ENCODE measurements around the gene SH3BP4. TPM values are rescaled to one million over a fixed set of nuclear protein-coding genes. Genes with fewer than 3 reads are reported as not detected.
A peak's percentile ranks its signal among the peaks of the same experiment; 100 is the strongest.

SH3BP4 gene
- total and polyA plus RNA-seq, 2 of the 8 experiments (the other 6 are each of a cell fraction or from before 2014, with no cell fraction given), result 28.3 to 35.4 TPM

DNA sequence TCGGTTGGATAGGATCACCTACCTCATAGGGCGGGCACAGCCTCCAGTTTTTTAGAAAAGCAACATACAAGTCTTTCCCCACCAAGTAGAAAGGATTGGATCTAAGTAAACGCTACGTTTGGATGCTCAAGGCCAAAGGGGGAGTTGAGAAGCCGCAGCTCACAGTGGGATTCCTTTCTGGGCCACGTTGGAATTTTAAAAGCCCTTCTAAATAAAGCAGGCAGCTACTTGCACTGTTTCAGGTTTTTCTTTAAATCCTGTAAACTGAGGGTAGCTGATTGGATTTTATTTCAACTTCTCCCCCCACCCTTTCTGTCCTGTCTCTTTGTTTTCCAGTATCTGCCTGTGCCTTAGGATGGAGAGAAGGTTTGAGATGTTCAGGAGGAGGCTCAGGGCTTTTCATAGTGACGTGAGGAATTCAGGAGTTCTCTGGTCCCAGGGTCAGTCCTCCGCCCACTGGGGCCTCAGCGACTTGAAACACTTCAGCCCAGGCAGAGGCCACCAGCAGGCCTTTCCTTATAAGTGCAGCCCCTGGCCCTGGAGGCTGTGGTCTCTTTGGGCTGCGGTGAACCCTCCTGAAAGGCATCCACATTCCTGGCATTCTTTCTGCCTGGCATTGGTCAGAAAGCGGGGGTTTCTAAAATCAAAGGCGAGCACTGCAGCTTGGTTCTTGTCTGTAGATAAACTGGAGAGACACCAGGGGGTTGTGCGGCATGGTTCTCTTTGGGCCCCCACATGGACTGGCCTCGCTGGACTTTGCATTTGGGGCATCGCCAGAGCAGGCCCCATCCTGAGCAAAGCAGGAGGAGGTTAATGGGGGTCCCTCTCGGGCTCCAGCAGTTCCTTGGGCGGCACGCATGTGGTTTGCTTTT, 44.5 kb downstream of the SH3BP4 start (continued):
- TF ChIP-seq RNF2 (IDR thresholded peaks at IDR 0.05; ENCODE audit: borderline replicate concordance, low read depth, low read length, missing control alignments, poor library complexity, severe bottlenecking), result no peak
- TF ChIP-seq SUZ12 (IDR thresholded peaks at IDR 0.05; ENCODE audit: low read length), result no peak
- TF ChIP-seq CHD1 (IDR thresholded peaks at IDR 0.05; ENCODE audit: low read depth, low read length), result no peak
- no peak; the same call in 1 of the 2 replicates for TF ChIP-seq MAFK (IDR thresholded peaks at IDR 0.05; ENCODE audit: low read depth, low read length)
- TF ChIP-seq TEAD4 (IDR thresholded peaks at IDR 0.05; ENCODE audit: low read depth, low read length), result peak; percentile 100
- TF ChIP-seq NANOG (IDR thresholded peaks at IDR 0.05; ENCODE audit: insufficient read depth, low read depth, low read length, poor library complexity, severe bottlenecking), result peak; percentile 51
- TF ChIP-seq KDM5A (IDR thresholded peaks at IDR 0.05; ENCODE audit: low read length), result no peak
- no peak for TF ChIP-seq BRCA1 (IDR thresholded peaks at IDR 0.05; ENCODE audit: low read depth, low read length)
- 0 out of 2 replicates have a peak, but pooled peaks have one; percentile 3 for TF ChIP-seq JUND (IDR thresholded peaks at IDR 0.05; ENCODE audit: low read length)
- no peak for TF ChIP-seq EP300 (IDR thresholded peaks at IDR 0.05; ENCODE audit: borderline replicate concordance in 1 of 2, low read depth in 2 of 2, low read length in 2 of 2)
- peak; percentile 32 to 58; a peak in 1 of 4 replicates for TF ChIP-seq HDAC2 (IDR thresholded peaks at IDR 0.05; ENCODE audit: borderline replicate concordance in 1 of 2, low read depth in 2 of 2, low read length in 2 of 2)
- peak; percentile 88 for TF ChIP-seq CTBP2 (IDR thresholded peaks at IDR 0.05; ENCODE audit: borderline replicate concordance, insufficient read depth, insufficient read length, low read length)
- TF ChIP-seq SRF (IDR thresholded peaks at IDR 0.05; ENCODE audit: low read depth, low read length), result peak; percentile 81
- TF ChIP-seq BCL11A (IDR thresholded peaks at IDR 0.05; ENCODE audit: low read depth in 2 of 2, low read length in 2 of 2), result no peak
- no peak; the same call in 1 of the 2 replicates for TF ChIP-seq CREB1 (IDR thresholded peaks at IDR 0.05)
- no peak for TF ChIP-seq CEBPB (IDR thresholded peaks at IDR 0.05; ENCODE audit: low read depth, low read length)
- TF ChIP-seq GABPA (IDR thresholded peaks at IDR 0.05; ENCODE audit: borderline replicate concordance, insufficient read depth, low read length), result no peak
- TF ChIP-seq E2F6 (IDR thresholded peaks at IDR 0.05), result peak; percentile 57
- TF ChIP-seq SIN3A (conservative IDR thresholded peaks at IDR 0.05 in 1 of 2, IDR thresholded peaks at IDR 0.05 in 1 of 2; ENCODE audit: low read depth in 1 of 2, low read length in 2 of 2), result no peak
- TF ChIP-seq RXRA (IDR thresholded peaks at IDR 0.05; ENCODE audit: insufficient read depth, low read depth, low read length), result 0 out of 2 replicates have a peak, but pooled peaks have one; percentile 31
- peak; percentile 57; the same call in 1 of the 2 replicates for TF ChIP-seq YY1 (IDR thresholded peaks at IDR 0.05; ENCODE audit: low read depth, low read length)
- TF ChIP-seq CBX5 (IDR thresholded peaks at IDR 0.05; ENCODE audit: low read depth, low read length), result no peak
